GM18907 (cell line): ENCODE results near the gene TMEM198.

Experiments
- ATAC-seq: cut with Tn5 transposase; IDR thresholded peaks from one replicate; pipeline ENCODE4 v1.9.1; 2021; ENCODE audit warnings: mild to moderate bottlenecking, moderate library complexity; ENCODE audit not compliant: unreplicated experiment

Gene TMEM198

GRCh38 chr2:219542931-219543595 is 765 bp upstream of the TMEM198 start:
- peak; percentile 41 for ATAC-seq

- no peak for ATAC-seq
These were observed 739 bp downstream of the TMEM198 start for GRCh38 chr2:219544567-219544966.

GRCh38 chr2:219545295-219545942 is 1.6 kb downstream of the TMEM198 start:
- no peak for ATAC-seq

- ATAC-seq = no peak
These were observed 2.1 kb downstream of the TMEM198 start for GRCh38 chr2:219545943-219546352.

GRCh38 chr2:219547621-219548020 is 3.8 kb downstream of the TMEM198 start:
- no peak for ATAC-seq

GRCh38 chr2:219548990-219549389 is 5.2 kb downstream of the TMEM198 start:
- no peak for ATAC-seq

- ATAC-seq = no peak
These were observed 5.8 kb downstream of the TMEM198 start for GRCh38 chr2:219549619-219550018.

GRCh38 chr2:219551441-219552381 is 7.9 kb downstream of the TMEM198 start:
- ATAC-seq = peak; percentile 17

- ATAC-seq = peak; percentile 91
These were observed 8.7 kb downstream of the TMEM198 start for GRCh38 chr2:219552382-219553167.

- ATAC-seq = no peak
These were observed 9.3 kb downstream of the TMEM198 start for GRCh38 chr2:219553168-219553417.

- ATAC-seq = no peak
These were observed 9.7 kb downstream of the TMEM198 start for GRCh38 chr2:219553463-219553963.

- no peak for ATAC-seq
These were observed 10.5 kb downstream of the TMEM198 start for GRCh38 chr2:219554350-219554749.

- ATAC-seq = no peak
These were observed 12.1 kb downstream of the TMEM198 start for GRCh38 chr2:219555956-219556355.

- no peak for ATAC-seq
These were observed 12.6 kb downstream of the TMEM198 start for GRCh38 chr2:219556413-219556812.

GRCh38 chr2:219557320-219557719 is 13.5 kb downstream of the TMEM198 start:
- ATAC-seq = no peak

- ATAC-seq = no peak
These were observed 14.3 kb downstream of the TMEM198 start for GRCh38 chr2:219557791-219558785.

GRCh38 chr2:219559156-219559915 is 15.5 kb downstream of the TMEM198 start:
- no peak for ATAC-seq

GRCh38 chr2:219560037-219560892 is 16.4 kb downstream of the TMEM198 start:
- no peak for ATAC-seq
